DOHH2 (cell line): Measurements from ENCODE around the gene P2RX7.

Experiments
- H3F3A ChIP-seq: fragments of 200-600 bp; sonication (generic), shearing (Covaris generic); 2 replicates; pipeline ENCODE4 v1.6.0; 2016; ENCODE audit warnings: antibody characterized with exemption, mild to moderate bottlenecking; ENCODE audit not compliant: control insufficient read depth, insufficient read depth
- H3K27ac ChIP-seq: fragments of 200-600 bp; sonication (generic); 2 replicates; pipeline ENCODE4 v1.5.1; 2014; ENCODE audit warnings: low read depth, mild to moderate bottlenecking, low read length, moderate library complexity
- H3K27me3 ChIP-seq: fragments of 200-600 bp; sonication (generic); 2 replicates; pipeline ENCODE4 v1.6.1; 2014; ENCODE audit warnings: mild to moderate bottlenecking, low read length, mixed read lengths; ENCODE audit not compliant: control insufficient read depth
- H3K36me3 ChIP-seq: fragments of 200-600 bp; sonication (generic); 2 replicates; pipeline ENCODE4 v1.6.1; 2014; ENCODE audit warnings: mild to moderate bottlenecking, low read length, moderate library complexity, mixed read lengths; ENCODE audit not compliant: control insufficient read depth
- H3K4me1 ChIP-seq: fragments of 200-600 bp; sonication (generic); 2 replicates; pipeline ENCODE4 v1.6.1; 2014; ENCODE audit warnings: mild to moderate bottlenecking, low read length, mixed read lengths; ENCODE audit not compliant: control insufficient read depth
- H3K4me2 ChIP-seq: fragments of 200-600 bp; sonication (generic); 2 replicates; pipeline ENCODE4 v1.6.0; 2014; ENCODE audit warnings: mild to moderate bottlenecking, low read length, moderate library complexity
- H3K4me3 ChIP-seq: fragments of 200-600 bp; sonication (generic); 2 replicates; pipeline ENCODE4 v1.5.1; 2014; ENCODE audit warnings: mild to moderate bottlenecking, low read length, mixed read lengths
- H3K79me2 ChIP-seq: fragments of 200-600 bp; sonication (generic); 2 replicates; pipeline ENCODE4 v1.6.1; 2014; ENCODE audit warnings: mild to moderate bottlenecking, low read length, mixed read lengths; ENCODE audit not compliant: control insufficient read depth
- H3K9me2 ChIP-seq: fragments of 200-600 bp; sonication (generic); replicated peaks from 2 replicates; pipeline ENCODE4 v1.6.1; 2014; ENCODE audit warnings: mild to moderate bottlenecking, low read length, mixed read lengths; ENCODE audit not compliant: control insufficient read depth
- H3K9me3 ChIP-seq: fragments of 200-600 bp; sonication (generic); 2 replicates; pipeline ENCODE4 v1.6.1; 2014; ENCODE audit warnings: antibody characterized with exemption, low read length, mixed read lengths; ENCODE audit not compliant: control insufficient read depth, insufficient read depth
- H4K20me1 ChIP-seq: fragments of 200-600 bp; sonication (generic); 2 replicates; pipeline ENCODE4 v1.6.0; 2014; ENCODE audit warnings: low read depth, mild to moderate bottlenecking, antibody characterized with exemption, low read length, moderate library complexity; ENCODE audit not compliant: control insufficient read depth, insufficient read depth
- EZH2phosphoT487 ChIP-seq: fragments of 200-600 bp; sonication (generic); IDR thresholded peaks from 2 replicates; pipeline ENCODE4 v1.6.1; 2017; ENCODE audit warnings: borderline replicate concordance, mild to moderate bottlenecking, antibody characterized with exemption, low read length, moderate library complexity, mixed read lengths
- TF ChIP-seq, protein P1 (sequence below): fragments of 200-600 bp; sonication (generic); IDR thresholded peaks from one replicate; pipeline ENCODE4 v1.5.1; 2014; ENCODE audit warnings: antibody characterized with exemption, mild to moderate bottlenecking, low read depth, low read length; ENCODE audit not compliant: poor library complexity, severe bottlenecking

Gene P2RX7

GRCh38 chr12:121217761-121218160, 85.1 kb downstream of the P2RX7 start:
- no peak overlapping the region for H3K4me2 ChIP-seq
- H3K36me3 ChIP-seq: no peaks in the 10 kb centered on the region
- no peak overlapping the region for H3K27ac ChIP-seq

GRCh38 chr12:121218588-121219352, 86.1 kb downstream of the P2RX7 start:
- no peak overlapping the region for H3K27ac ChIP-seq
- no peaks in the 10 kb centered on the region for H4K20me1 ChIP-seq
- peaks cover 26% of the 10 kb centered on the region for H3K4me1 ChIP-seq
- no peaks in the 10 kb centered on the region for H3K79me2 ChIP-seq
- H3K27me3 ChIP-seq: no peaks in the 10 kb centered on the region
- TF ChIP-seq, protein P1, sequence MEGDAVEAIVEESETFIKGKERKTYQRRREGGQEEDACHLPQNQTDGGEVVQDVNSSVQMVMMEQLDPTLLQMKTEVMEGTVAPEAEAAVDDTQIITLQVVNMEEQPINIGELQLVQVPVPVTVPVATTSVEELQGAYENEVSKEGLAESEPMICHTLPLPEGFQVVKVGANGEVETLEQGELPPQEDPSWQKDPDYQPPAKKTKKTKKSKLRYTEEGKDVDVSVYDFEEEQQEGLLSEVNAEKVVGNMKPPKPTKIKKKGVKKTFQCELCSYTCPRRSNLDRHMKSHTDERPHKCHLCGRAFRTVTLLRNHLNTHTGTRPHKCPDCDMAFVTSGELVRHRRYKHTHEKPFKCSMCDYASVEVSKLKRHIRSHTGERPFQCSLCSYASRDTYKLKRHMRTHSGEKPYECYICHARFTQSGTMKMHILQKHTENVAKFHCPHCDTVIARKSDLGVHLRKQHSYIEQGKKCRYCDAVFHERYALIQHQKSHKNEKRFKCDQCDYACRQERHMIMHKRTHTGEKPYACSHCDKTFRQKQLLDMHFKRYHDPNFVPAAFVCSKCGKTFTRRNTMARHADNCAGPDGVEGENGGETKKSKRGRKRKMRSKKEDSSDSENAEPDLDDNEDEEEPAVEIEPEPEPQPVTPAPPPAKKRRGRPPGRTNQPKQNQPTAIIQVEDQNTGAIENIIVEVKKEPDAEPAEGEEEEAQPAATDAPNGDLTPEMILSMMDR: no peak
- TF ChIP-seq EZH2phosphoT487: no peak
- no peak overlapping the region for H3K4me2 ChIP-seq
- H3K4me3 ChIP-seq: no peak overlapping the region
- no peaks in the 10 kb centered on the region for H3K9me3 ChIP-seq
- H3K36me3 ChIP-seq: no peaks in the 10 kb centered on the region
- no peaks in the 10 kb centered on the region for H3K9me2 ChIP-seq
- H3F3A ChIP-seq: peaks cover 2% of the 10 kb centered on the region; the same call in 1 of the 2 replicates

More at GRCh38 chr12:121217761-121218160, 85.1 kb downstream of the P2RX7 start:
- peaks cover 2% of the 10 kb centered on the region; the same call in 1 of the 2 replicates for H3F3A ChIP-seq
- no peaks in the 10 kb centered on the region for H3K9me2 ChIP-seq
- no peaks in the 10 kb centered on the region for H3K9me3 ChIP-seq
- H3K79me2 ChIP-seq: no peaks in the 10 kb centered on the region
- no peaks in the 10 kb centered on the region for H4K20me1 ChIP-seq
- no peak overlapping the region for H3K4me3 ChIP-seq
- no peak for TF ChIP-seq EZH2phosphoT487
- TF ChIP-seq, protein P1: no peak
- no peaks in the 10 kb centered on the region for H3K27me3 ChIP-seq
- H3K4me1 ChIP-seq: peaks cover 16% of the 10 kb centered on the region

- H3K36me3 ChIP-seq: no peaks in the 10 kb centered on the region
Observed at GRCh38 chr12:121219353-121219986, 86.8 kb downstream of the P2RX7 start.

More at GRCh38 chr12:121219353-121219986, 86.8 kb downstream of the P2RX7 start:
- TF ChIP-seq, protein P1: no peak
- TF ChIP-seq EZH2phosphoT487: no peak
- H3K9me3 ChIP-seq: no peaks in the 10 kb centered on the region
- H3K4me3 ChIP-seq: no peak overlapping the region
- H3K4me2 ChIP-seq: no peak overlapping the region
- peaks cover 25% of the 10 kb centered on the region for H3K4me1 ChIP-seq
- no peaks in the 10 kb centered on the region for H3K27me3 ChIP-seq
- no peaks in the 10 kb centered on the region for H3K9me2 ChIP-seq
- H3K27ac ChIP-seq: no peak overlapping the region
- H3F3A ChIP-seq: peaks cover 2% of the 10 kb centered on the region; the same call in 1 of the 2 replicates
- H3K79me2 ChIP-seq: no peaks in the 10 kb centered on the region
- no peaks in the 10 kb centered on the region for H4K20me1 ChIP-seq
